NCI-H1417 (cell line): ENCODE data around the gene RAD51B.
A peak's percentile ranks its signal among the peaks of the same experiment; 100 is the strongest.
"Not testable (repeated sequence)": the region's sequence is repeated elsewhere in the genome, so short reads cannot be mapped to it uniquely, and the experiment has no call there.

Experiments
- DNase-seq, 3 experiments: peaks; one replicate each; lab custom pipeline; 2025; lab: John Stamatoyannopoulos, UW

Gene RAD51B

GRCh38 chr14:68111853-68112270 lies 292.3 kb downstream of the RAD51B start:
- no peak for DNase-seq

- DNase-seq, result peak in 1 of 3 experiments; percentile 28
Observed at GRCh38 chr14:68112442-68112841, 292.9 kb downstream of the RAD51B start.

DNA sequence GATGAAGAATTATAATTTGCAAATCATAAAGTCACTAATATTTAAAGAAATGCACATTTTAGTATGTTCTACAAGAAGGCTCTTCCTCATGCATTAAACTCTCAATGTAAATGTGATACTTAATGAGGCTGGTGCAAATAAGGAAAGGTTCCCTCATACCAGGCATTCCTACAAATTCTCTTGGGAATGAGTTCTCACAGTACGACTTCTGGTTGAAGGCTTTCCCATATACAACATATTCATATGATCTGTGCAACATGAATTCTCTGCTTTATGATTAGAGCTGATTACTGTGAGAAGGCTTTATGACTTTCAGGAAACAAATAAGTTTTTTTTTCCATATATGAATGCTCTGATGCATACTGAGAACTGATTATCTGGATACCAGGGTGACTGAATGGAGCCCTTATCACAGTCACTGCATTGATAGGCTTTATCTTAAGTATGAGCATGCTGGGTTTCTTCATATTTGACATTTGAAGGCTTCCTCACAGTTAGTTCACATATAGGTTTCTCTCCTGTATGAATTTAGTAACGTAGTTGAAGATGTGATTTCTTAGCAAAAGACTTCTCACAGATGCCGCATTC lies 293.9 kb downstream of the RAD51B start:
- DNase-seq, result no peak

GRCh38 chr14:68115952-68116351 lies 296.4 kb downstream of the RAD51B start:
- DNase-seq, result not testable (repeated sequence)

GRCh38 chr14:68122651-68123050 lies 303.1 kb downstream of the RAD51B start:
- no peak for DNase-seq

DNA sequence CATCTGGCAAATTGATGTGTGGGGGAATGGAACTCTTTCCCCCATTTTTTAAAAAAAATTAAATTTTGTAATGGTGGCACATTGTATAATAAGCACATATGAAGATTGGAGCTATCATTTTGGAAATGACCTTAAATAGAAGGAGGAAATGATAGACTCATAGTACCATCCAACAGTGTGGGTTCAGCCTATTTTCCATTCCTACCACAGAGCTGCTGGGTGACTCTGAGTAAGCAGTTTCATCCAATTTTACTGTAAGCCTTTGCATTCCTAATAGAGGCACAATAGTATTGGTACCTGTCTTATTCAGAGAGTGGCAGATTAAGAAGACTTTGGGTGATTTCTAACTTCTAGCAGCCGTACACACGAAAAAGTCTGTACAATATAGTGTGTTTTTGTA lies 304.5 kb downstream of the RAD51B start:
- DNase-seq, result no peak

DNA sequence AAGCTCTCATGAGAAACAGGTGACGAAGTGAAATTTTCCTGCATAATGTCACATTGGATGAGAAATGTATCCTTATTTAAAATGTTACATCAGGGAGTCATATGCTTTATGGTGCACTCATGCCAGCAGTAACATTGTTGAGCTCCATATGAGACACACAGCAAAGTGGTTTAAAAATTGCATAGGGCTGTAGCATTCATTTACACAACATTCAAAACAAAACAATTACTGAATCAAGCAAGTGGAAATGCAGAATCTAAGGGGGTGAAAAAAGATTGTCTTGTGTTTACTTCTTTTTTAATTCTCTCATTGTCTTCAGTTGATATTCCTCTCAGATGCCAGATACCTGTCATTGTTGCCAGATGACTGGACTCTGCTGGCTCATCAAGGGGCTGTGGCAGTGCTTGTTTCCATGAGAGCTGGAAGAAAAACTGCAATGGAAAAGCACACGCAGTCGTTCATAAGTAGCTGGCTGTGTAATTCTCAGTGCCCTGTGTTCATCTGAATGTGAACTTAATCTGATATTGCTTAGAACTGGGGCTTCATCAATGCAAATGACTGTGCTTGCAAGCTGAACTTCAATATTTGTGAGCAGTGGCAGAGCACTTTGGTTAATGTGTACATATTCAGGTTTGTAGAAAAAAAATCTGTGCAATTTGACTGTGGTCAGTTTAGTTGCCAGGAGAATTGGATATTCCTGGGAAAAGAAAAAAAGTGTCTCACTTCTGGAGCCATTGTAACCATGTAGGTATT lies 305.6 kb downstream of the RAD51B start:
- DNase-seq, result no peak

DNA sequence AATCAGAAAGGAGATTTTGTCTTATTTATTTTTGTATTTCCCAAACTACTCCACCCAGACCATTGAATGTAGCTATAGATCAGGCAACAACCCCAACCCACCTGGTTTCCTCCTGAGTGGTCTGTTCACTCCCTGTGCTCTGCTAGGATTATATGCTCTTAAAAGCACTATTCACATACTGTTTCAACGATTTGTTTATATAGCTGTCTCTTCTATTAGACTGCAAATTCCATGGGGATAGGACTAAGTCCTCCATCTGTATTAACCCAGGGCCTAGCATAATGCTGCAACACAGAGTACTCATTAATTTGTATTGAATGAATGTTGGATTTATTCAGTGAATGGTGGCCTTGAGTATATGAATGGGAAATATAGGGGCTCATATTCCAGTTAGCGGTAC lies 307.6 kb downstream of the RAD51B start:
- DNase-seq, result peak in 1 of 3 experiments; percentile 13

GRCh38 chr14:68131907-68132306 lies 312.3 kb downstream of the RAD51B start:
- no peak for DNase-seq

GRCh38 chr14:68132563-68133121 lies 313.1 kb downstream of the RAD51B start:
- DNase-seq, result no peak

GRCh38 chr14:68133856-68134255 lies 314.3 kb downstream of the RAD51B start:
- peak in 1 of 3 experiments; percentile 40 for DNase-seq

DNA sequence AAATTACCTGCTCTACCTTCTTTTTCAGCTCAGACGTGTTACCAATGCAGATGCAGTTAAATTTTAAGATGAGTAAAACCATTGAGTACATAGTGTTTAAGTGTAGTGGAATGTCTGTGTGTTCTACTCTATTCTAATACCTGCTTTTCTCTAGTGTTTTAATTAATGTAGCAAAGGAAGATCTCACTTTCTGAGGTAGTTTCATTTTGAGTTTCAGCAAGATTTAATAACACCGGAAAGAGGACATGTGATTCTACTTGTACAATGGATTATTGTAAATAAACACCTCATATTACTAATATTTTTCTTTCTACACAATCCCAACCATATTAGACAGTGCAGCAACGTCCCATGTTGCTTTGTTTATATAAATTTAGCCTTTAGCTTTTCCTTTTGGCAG lies 315.4 kb downstream of the RAD51B start:
- DNase-seq, result no peak

GRCh38 chr14:68135566-68135965 lies 316.0 kb downstream of the RAD51B start:
- DNase-seq, result no peak

- peak in 2 of 3 experiments; percentile 44 to 54 for DNase-seq
Observed at GRCh38 chr14:68137704-68138619, 318.4 kb downstream of the RAD51B start.

- peak in 1 of 3 experiments; percentile 38 for DNase-seq
Observed at GRCh38 chr14:68139431-68140075, 320.0 kb downstream of the RAD51B start.

GRCh38 chr14:68140076-68140741 lies 320.6 kb downstream of the RAD51B start:
- peak; percentile 3 to 90 (median 22) for DNase-seq

- no peak for DNase-seq
Observed at GRCh38 chr14:68140806-68141205, 321.2 kb downstream of the RAD51B start.

DNA sequence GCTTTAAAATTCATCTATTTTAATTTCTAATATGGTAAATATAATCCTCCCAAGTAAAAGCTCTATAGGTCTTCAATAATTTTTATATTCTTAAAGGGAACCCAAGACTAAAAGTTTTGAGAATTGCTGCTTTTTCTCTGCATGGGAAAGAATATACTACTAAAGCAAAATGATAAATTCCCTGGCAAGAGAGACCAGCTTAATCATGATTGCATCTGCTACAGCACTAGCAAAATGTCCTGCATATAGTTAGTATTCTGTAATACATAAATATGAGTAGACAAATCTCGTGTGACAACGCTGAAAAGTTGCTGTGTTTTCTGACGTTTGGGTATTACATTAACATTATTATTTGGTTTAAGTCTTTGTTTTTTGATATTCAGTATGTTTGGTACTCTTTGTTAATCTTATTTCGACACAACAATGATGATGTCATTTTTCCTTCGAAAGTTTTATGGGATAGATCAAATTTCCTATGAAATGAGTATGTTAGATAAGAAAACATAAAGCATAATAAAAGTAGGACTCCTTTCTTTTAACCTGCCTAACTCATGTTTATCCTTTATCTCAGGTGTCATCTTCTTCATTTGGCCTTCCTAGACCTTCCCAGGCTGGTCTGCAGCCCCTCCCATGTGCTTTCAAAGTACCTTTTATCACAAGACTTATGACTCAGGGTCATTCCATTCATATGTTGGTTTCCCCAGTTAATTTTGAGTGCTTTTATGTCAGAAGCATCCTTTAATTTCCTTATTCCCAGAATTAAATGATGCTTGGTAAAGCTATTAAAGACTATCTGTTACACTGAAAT lies 321.9 kb downstream of the RAD51B start:
- DNase-seq, result no peak

DNA sequence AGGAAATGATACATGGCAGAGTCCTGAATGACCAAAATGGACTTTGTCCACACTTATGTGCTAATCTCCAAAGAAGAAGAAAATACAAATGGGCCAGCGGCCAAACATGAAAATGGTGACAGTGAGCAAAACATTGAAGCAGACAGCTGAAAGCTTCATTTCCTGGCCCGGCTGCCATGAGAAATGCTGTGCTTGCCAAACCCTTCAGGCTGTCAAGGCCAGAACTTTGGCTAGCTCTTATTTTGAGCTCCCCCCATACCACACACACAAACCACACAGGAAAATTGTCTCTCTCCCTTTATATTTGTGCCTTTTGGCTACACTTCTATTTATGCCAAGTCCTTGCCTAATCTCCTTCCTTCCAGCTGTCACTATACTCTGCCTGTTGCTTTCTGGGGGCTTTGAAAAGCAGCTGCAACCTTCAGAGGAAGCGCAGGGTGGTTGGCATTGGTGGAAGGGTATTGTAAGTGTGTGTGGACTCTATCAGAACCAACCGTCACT lies 323.8 kb downstream of the RAD51B start:
- no peak for DNase-seq

- DNase-seq, result no peak
Observed at GRCh38 chr14:68144051-68144681, 324.6 kb downstream of the RAD51B start.
